HG03575 (cell line): ENCODE measurements around the gene TLE7.

ENCODE experiments used
- ATAC-seq: cut with Tn5 transposase; IDR thresholded peaks from one replicate; pipeline ENCODE4 v1.9.1; 2021; ENCODE audit not compliant: unreplicated experiment, insufficient number of reproducible peaks, low FRiP score; ENCODE audit errors: extremely low read depth

The TLE7 gene

DNA sequence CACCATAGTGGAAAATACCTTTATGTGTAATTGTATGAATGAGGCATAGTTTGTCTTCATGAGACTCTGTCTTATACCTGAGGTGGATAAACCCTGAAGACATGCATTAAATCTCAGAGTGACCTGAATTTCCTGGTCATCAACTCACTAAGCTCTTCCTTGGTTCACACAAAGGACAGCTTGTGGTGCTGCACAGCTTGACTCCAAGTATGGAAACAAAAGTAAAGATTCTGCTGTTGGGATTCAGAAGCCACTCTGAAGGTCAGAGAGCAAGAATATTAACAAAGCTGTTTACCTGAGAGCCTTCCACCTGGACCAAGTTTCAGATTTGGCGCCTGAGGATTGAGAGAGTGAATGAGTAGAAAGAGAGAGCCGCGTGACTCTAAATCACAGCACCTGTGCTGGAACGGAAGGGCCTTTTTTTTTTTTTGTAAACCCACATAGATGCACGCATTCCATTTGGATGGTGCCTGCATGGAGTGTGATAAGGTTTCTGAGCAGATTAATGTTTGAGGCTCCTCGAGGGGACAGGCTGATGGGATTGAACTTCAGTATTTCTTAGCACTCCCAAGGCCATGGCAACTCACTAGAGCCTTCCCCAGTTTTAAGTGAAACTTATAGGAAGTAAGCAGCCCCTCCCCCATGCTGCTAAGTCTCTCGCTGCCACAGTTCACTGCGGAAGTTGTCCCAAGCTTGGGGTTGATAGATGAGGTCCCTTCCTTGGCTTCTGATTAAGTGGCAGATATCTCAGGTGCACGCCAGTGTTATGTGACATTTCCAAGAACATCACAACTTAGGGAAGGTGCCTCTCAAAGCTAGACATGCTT, 54.6 kb downstream of the TLE7 start:
- no peak for ATAC-seq

DNA sequence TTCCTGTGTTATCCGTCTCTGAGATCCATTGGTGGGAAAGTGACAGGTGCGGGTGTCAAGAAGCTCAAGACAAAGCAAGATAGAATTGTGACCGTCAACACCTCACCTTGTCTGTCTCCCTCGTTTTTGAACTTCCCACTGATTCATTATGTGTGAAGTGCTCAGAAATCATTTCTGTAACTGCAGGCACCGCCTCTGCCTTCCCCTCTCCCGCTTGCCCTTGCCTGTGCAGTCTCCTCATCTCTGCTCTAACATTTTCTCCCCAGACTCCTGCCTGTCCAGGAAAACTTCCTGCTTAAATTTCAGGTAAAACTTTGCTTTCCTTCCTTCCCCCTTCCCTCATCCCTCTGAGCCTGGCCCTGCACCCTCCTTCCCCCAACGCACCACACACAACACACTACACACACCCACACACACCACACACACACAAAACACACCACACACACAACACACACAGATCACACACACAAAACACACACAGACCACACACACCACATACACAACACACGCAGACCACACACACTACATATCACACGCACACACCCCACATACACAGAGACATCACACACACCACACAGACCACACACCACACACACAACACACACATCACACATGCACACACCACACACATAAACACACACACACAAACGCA, 57.7 kb downstream of the TLE7 start:
- no peak for ATAC-seq

DNA sequence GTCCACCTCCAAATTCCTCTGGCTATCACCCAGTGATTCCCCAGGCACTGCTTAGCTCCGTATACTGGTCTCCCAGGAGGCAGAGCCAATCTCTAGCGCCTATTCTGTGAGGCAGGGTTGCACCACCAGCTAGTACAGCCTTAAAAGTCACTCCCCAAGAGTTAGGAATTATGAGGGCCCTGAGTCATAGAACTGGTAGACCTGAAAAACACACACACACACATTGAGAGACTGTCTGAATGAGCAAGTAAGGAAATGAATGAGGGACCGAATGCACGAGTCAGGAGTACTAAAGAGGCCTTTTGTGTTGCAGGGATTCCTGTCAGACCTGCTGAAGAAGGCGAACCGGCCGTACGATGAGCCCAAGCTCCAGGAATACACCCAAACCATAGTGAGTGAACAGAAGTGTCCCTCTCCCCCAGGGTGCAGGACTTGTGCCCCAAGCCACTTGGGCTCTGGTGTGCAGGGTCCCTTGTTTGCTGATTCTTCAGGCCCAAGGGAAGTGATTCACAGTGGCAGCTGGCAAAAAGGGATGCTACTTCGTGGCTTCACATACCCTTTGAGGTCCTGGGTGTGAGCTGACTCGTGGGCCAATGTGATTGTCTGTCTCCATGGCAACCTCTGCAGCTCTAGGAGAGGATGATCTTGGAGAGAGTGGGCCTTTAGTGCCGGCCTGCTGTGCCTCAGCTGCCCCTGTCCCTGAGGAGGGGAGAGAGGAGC, 58.6 kb downstream of the TLE7 start:
- no peak for ATAC-seq

DNA sequence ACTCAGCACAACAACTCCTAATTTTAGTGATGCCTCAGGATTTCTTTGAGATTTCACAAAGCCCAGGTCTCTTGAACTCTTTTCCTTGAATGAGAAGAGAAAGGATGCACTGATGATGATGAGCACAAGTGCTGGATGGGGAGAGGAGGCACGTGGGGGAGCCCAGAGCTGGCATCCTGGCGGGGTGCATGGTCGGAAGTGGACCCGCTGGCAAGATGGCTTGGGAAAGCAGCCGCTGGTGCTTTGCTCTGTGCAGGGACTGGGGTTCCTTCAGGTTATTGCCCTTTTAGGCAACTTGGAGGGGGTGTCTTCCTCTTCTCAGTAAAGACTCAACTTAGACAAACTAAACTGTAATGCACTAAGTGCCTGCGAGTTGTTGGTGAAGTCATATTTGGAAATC, 61.0 kb downstream of the TLE7 start:
- no peak for ATAC-seq
